ENCODE measurements around the gene DUOX1. TPM values are rescaled to one million over a fixed set of nuclear protein-coding genes. Genes with fewer than 3 reads are reported as not detected.

Gene DUOX1
- total and polyA plus RNA-seq, 8 donors, result 6.4 to 265 (median 8.4) TPM

DNA sequence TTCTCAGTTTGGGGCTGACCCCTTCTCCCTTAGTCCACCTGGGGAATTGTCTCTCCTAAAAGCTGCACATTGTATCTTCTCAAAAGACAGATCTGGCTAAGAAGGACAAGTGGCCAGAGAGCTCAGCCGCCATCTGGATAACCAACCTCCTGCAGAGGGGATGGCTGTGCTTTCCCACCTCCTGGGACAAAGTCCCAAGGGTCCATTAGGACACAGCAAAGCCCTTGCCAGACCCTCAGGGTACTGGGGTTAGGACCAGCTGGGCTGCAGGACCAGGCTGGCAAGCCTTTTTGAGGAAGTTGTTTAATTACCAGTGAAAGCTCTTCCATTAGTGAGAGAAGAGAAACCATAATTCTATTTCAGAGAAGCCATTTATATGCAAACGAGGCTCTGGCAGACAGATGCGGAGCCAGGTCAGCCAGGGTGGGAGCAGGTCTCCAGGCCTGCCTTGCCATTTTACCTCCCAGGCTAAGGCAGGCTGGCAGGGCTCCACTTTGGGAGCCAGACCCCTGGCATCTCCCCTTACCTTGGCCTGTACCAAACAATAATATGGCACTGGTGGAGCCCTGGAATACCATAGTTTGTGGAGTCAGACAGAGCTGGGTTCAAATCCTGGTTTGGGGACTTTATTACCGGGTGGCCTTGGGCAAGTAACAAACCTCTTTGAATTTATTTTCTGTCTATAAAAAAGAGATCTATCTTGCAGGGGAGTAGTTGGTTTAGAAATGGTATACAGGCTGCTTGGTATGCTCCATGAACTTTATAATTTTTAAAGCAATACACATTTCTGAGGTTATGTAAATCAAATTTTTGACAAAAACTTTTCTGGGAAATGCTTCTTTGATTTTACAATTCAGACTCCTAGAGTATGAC is 40.0 kb downstream of the DUOX1 start:
- TF ChIP-seq, protein P1, sequence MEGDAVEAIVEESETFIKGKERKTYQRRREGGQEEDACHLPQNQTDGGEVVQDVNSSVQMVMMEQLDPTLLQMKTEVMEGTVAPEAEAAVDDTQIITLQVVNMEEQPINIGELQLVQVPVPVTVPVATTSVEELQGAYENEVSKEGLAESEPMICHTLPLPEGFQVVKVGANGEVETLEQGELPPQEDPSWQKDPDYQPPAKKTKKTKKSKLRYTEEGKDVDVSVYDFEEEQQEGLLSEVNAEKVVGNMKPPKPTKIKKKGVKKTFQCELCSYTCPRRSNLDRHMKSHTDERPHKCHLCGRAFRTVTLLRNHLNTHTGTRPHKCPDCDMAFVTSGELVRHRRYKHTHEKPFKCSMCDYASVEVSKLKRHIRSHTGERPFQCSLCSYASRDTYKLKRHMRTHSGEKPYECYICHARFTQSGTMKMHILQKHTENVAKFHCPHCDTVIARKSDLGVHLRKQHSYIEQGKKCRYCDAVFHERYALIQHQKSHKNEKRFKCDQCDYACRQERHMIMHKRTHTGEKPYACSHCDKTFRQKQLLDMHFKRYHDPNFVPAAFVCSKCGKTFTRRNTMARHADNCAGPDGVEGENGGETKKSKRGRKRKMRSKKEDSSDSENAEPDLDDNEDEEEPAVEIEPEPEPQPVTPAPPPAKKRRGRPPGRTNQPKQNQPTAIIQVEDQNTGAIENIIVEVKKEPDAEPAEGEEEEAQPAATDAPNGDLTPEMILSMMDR (IDR thresholded peaks at IDR 0.05), result no peak
- DNase-seq (no peak), ATAC-seq (no peak)
- no peaks in the 10 kb centered on the region for H3K27me3 ChIP-seq
- no peak overlapping the region for H3K4me3 ChIP-seq
- H3K36me3 ChIP-seq, result no peaks in the 10 kb centered on the region
- no peaks in the 10 kb centered on the region for H3K9me3 ChIP-seq
- H3K4me1 ChIP-seq, result peaks cover 5 to 13% of the 10 kb centered on the region in 2 donors
- intact Hi-C loops (cut with DNase I), result loop anchor here in 1 of 2 donors (10.0 kb wide), 1 partner anchor 225 kb away; no protein-coding TSS in a partner anchor
- H3K27ac ChIP-seq, result peak overlapping the region in 1 of 2 donors; percentile 36

DNA sequence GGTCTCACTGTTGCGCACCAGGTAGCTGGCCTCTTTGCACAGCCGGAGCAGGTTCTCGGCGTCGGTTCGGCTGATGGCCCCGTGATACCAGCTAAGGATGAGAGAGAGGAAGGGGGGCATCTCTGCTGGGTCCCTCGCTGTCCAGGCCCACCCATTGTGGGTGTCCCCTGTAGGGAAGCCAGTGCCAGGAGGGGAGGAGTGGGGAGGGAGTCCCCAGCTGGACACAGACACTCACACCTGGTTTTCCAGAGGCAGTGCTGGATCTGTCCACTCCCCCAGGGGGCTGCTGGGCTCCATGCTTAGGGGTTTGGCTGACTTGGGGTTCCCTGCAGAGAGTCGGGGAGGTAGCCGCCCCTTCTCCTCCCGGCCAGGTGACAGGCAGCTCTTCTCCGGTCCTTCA is 42.1 kb downstream of the DUOX1 start:
- intact Hi-C loops (cut with DNase I), result no loop called here
- TF ChIP-seq, protein P1 (IDR thresholded peaks at IDR 0.05), result no peak
- H3K4me1 ChIP-seq, result no peaks in the 10 kb centered on the region
- no peak overlapping the region for H3K4me3 ChIP-seq
- no peaks in the 10 kb centered on the region for H3K27me3 ChIP-seq
- no peaks in the 10 kb centered on the region for H3K9me3 ChIP-seq
- H3K27ac ChIP-seq, result no peak overlapping the region
- ATAC-seq, result no peak
- no peaks in the 10 kb centered on the region for H3K36me3 ChIP-seq
- DNase-seq, result no peak

DNA sequence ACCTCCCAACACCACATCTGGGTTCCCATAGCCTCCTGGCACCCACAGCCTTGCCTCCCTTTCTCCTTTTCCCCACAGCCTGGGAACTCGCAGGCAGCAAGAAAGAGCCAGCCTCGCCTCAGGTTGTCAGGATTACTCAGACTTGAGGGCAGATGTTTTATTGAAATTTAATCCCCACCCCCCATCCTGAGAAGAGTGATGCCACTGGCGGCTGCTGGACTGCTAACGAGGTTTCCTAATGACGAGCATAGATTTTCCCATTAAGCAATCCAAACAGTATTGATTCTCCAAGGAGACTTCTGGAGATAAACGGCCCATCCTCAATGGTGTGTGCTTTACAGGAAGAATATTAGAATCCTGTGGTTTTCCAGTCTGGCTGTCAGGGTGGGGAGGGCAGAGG is 44.3 kb downstream of the DUOX1 start:
- ATAC-seq, result no peak
- Histone ChIP-seq H3K27ac (no peak overlapping the region), H3K4me3 (no peak overlapping the region), H3K9me3 (no peaks in the 10 kb centered on the region), H3K4me1 (peaks cover 0 to under 1% of the 10 kb centered on the region in 2 donors), H3K27me3 (no peaks in the 10 kb centered on the region), H3K36me3 (no peaks in the 10 kb centered on the region)
- intact Hi-C loops (cut with DNase I), result no loop called here
- no peak for DNase-seq
- TF ChIP-seq, protein P1 (IDR thresholded peaks at IDR 0.05), result no peak

DNA sequence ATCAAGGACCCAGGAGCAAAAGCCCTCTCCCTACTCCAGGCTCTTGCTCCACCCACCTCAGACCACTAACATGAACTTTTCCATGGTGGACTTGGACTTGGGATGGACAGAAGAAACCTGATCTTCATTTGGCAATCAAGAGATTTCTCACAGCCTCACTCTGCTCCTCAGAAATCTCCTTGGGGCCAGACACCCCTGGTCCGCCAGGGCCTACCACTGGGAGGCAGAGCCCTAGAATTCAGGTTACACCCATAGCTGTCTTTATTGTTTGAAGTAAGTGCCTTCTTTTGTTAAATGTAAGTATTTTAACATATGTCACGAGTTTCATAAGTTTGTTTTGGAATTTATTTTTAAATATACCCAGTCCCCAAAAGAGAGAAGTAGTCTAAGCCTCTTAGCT is 44.8 kb downstream of the DUOX1 start:
- Histone ChIP-seq H3K4me3 (no peak overlapping the region), H3K27ac (no peak overlapping the region), H3K9me3 (no peaks in the 10 kb centered on the region), H3K27me3 (no peaks in the 10 kb centered on the region), H3K36me3 (no peaks in the 10 kb centered on the region), H3K4me1 (peaks cover 0 to 6% of the 10 kb centered on the region in 2 donors)
- ATAC-seq, result no peak
- intact Hi-C loops (cut with DNase I), result no loop called here
- TF ChIP-seq, protein P1 (IDR thresholded peaks at IDR 0.05), result no peak
- no peak for DNase-seq

DNA sequence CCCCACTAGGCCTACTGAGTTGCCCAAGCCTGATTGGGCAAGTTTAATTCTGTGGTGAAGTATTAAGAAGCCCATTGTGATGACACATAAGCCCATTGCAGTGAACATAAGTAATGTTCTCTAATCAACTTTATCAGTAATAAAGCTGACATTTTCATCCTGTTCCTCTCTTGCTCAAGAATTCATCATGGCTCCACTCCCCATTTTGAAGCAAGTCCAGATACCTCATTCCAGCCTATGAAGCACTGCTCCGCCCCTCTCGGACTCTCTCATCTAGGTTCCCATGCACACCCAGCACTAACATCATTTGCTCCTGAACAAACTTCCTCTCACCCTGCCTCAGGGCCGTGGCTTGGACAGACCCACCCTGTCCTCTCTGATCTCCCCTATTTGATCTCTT is 47.5 kb downstream of the DUOX1 start:
- DNase-seq (no peak), ATAC-seq (no peak)
- Histone ChIP-seq H3K36me3 (no peaks in the 10 kb centered on the region), H3K27ac (no peak overlapping the region), H3K4me1 (peaks cover 0 to 15% of the 10 kb centered on the region in 2 donors), H3K9me3 (no peaks in the 10 kb centered on the region), H3K27me3 (no peaks in the 10 kb centered on the region), H3K4me3 (no peak overlapping the region)
- intact Hi-C loops (cut with DNase I), result no loop called here
- TF ChIP-seq, protein P1 (IDR thresholded peaks at IDR 0.05), result no peak

Measured in left lung (tissue), 10 donors.